ENCODE data around the gene ASCL3.
"Not testable (repeated sequence)": the region's sequence is repeated elsewhere in the genome, so short reads cannot be mapped to it uniquely, and the experiment has no call there.

ASCL3 gene

DNA sequence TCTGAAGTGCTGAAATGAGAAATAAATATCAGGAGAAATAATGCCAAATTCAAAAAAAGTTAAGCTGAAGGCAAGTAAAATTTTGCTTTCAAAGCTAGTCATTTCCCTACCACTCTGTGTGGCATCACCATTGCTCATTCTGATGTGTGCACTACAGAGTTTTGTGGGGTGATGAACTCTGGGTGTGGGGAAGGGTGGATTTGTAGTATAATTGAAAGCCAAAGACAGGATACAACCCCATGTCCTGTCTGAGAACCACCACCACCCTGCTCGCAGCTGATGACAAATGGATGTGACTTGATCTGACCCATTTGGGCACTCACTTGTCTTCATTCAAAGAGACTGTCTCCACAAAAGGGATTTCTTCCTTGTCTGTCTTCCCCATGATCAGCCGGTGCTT, 40.7 kb upstream of the ASCL3 start:
- Histone ChIP-seq H3K4me3 (ENCODE audit: low read depth in 1 of 2, low read length in 1 of 2) (no peak overlapping the region), H3K27ac (no peak overlapping the region), H3K9me3 (no peaks in the 10 kb centered on the region), H3K36me3 (no peaks in the 10 kb centered on the region), H3K4me1 (ENCODE audit: control insufficient read depth in 1 of 2, insufficient read depth in 1 of 2, low read depth in 1 of 2, low read length in 1 of 2) (no peaks in the 10 kb centered on the region), H3K27me3 (no peaks in the 10 kb centered on the region)
- TF ChIP-seq, protein P1, sequence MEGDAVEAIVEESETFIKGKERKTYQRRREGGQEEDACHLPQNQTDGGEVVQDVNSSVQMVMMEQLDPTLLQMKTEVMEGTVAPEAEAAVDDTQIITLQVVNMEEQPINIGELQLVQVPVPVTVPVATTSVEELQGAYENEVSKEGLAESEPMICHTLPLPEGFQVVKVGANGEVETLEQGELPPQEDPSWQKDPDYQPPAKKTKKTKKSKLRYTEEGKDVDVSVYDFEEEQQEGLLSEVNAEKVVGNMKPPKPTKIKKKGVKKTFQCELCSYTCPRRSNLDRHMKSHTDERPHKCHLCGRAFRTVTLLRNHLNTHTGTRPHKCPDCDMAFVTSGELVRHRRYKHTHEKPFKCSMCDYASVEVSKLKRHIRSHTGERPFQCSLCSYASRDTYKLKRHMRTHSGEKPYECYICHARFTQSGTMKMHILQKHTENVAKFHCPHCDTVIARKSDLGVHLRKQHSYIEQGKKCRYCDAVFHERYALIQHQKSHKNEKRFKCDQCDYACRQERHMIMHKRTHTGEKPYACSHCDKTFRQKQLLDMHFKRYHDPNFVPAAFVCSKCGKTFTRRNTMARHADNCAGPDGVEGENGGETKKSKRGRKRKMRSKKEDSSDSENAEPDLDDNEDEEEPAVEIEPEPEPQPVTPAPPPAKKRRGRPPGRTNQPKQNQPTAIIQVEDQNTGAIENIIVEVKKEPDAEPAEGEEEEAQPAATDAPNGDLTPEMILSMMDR (IDR thresholded peaks at IDR 0.05), result no peak

DNA sequence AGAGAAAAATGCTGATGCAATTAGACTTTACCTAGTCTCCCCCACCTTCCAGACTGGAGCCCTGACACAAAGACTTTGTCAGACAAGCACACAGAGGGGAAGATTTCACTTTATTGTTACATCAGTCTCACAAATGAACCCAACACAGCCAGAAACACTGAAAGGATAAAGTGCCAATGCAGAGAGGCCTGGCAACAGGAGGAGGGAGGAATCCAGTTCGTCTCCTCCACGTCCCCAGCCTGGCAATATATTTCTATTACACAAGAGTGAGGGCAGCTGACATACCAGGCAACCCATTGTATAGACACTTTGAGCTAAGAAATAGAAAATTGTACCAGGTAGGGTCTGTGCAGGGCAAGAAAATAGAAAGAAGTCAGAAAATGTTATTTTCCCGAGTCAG, 37.7 kb upstream of the ASCL3 start:
- Histone ChIP-seq H3K27me3 (no peaks in the 10 kb centered on the region), H3K4me3 (ENCODE audit: low read depth in 1 of 2, low read length in 1 of 2) (no peak overlapping the region), H3K27ac (no peak overlapping the region), H3K9me3 (no peaks in the 10 kb centered on the region), H3K4me1 (ENCODE audit: control insufficient read depth in 1 of 2, insufficient read depth in 1 of 2, low read depth in 1 of 2, low read length in 1 of 2) (no peaks in the 10 kb centered on the region), H3K36me3 (no peaks in the 10 kb centered on the region)
- TF ChIP-seq, protein P1 (IDR thresholded peaks at IDR 0.05), result no peak

DNA sequence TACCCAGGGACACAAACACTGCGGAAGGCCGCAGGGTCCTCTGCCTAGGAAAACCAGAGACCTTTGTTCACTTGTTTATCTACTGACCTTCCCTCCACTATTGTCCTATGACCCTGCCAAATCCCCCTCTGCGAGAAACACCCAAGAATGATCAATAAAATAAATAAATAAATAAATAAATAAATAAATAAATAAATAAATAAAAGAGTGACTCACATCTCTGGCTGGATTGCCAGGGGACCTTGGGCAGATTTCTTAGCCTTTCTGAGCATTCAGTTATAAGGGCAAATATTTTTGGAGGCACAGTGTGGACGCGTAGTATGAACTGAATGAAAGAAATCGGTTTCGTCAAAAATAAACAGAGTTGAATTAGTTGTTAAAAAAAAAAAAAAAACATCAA, 36.5 kb upstream of the ASCL3 start:
- not testable (repeated sequence) for H3K4me1 ChIP-seq (ENCODE audit: control insufficient read depth in 1 of 2, insufficient read depth in 1 of 2, low read depth in 1 of 2, low read length in 1 of 2)

DNA sequence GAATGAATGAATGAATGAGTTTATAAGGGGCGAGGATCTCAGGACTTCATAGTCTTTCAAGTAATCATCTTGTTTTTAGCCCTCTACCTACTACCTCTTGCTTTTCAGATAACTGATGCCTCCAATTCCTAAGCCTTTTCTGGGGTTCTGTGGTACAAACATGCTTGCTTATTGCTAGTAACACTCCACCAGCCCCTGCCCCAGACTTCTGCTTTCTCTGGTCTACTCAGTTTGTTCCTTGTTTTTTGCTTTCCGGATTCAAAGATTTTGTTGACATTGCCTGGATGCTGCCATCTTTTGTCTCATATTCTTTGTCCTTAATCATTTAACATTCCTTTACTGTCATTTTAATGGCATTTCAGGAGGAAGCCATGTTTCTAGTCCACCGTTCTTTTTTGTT, 30.3 kb upstream of the ASCL3 start:
- TF ChIP-seq, protein P1 (IDR thresholded peaks at IDR 0.05), result no peak
- H3K27me3 ChIP-seq, result no peaks in the 10 kb centered on the region
- no peak overlapping the region for H3K27ac ChIP-seq
- no peaks in the 10 kb centered on the region for H3K4me1 ChIP-seq (ENCODE audit: control insufficient read depth in 1 of 2, insufficient read depth in 1 of 2, low read depth in 1 of 2, low read length in 1 of 2)
- no peak overlapping the region for H3K4me3 ChIP-seq (ENCODE audit: low read depth in 1 of 2, low read length in 1 of 2)
- no peaks in the 10 kb centered on the region for H3K9me3 ChIP-seq
- no peaks in the 10 kb centered on the region for H3K36me3 ChIP-seq

More for the DNA sequence above, 36.5 kb upstream of the ASCL3 start:
- not testable (repeated sequence) for H3K36me3 ChIP-seq; H3K4me3 ChIP-seq (ENCODE audit: low read depth in 1 of 2, low read length in 1 of 2); H3K9me3 ChIP-seq; H3K27me3 ChIP-seq; H3K27ac ChIP-seq

DNA sequence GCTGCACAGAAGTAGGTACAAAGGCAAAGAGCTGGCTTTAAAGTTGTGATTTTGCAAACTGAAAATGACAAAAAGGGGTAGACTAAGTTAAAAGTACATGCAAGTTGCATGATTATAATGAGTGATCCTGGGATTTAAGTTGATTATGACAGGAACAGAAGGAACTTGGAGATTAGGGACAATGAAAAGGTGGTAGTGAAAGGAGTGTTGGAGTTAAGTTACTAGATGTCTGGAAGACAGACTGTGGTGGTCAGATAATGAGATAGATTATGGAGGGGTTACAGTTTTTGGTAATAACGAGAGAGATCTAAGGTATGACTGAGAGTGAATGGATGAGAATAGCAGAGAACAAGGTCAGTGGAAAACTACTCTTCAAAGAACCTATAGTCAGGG, 29.1 kb upstream of the ASCL3 start:
- TF ChIP-seq, protein P1 (IDR thresholded peaks at IDR 0.05), result no peak
- Histone ChIP-seq H3K27ac (no peak overlapping the region), H3K4me1 (ENCODE audit: control insufficient read depth in 1 of 2, insufficient read depth in 1 of 2, low read depth in 1 of 2, low read length in 1 of 2) (no peaks in the 10 kb centered on the region), H3K4me3 (ENCODE audit: low read depth in 1 of 2, low read length in 1 of 2) (no peak overlapping the region), H3K36me3 (no peaks in the 10 kb centered on the region), H3K27me3 (no peaks in the 10 kb centered on the region), H3K9me3 (no peaks in the 10 kb centered on the region)

DNA sequence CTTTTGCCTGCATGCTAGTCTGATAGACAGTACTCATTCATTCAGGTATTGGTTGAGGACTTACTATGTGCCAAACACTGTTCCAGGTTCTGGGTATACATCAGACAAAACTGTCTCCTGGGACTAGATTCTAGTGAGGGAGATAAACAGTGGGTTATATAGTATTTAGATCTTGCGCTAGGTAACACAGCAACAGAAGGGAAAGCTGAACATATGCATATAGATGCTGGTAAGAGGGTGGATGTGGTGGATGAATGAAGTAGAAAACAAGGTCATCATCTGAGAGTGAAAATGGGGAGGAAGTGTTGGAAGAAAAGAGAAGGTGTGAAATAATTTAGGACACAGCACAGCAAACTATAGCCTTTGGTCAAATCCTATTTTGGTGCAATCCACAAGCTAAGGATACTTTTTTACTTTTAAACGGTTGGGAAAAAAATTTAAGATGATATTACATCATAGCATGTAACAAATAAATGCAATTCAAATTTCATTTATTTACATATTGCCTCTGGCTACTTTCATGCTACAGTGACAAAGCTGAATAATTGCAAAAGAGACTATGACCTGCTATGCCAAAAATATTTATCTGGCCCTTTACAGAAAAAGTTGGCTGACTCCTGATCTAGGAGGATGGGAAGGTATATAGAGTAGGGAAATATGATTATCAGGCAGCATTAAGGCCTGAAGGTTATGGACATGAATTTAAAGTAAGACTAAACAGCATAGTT, 28.5 kb upstream of the ASCL3 start:
- TF ChIP-seq, protein P1 (IDR thresholded peaks at IDR 0.05), result no peak

More for the DNA sequence above, 28.5 kb upstream of the ASCL3 start:
- H3K27ac ChIP-seq, result no peak overlapping the region
- H3K36me3 ChIP-seq, result no peaks in the 10 kb centered on the region
- H3K9me3 ChIP-seq, result no peaks in the 10 kb centered on the region
- H3K4me3 ChIP-seq (ENCODE audit: low read depth in 1 of 2, low read length in 1 of 2), result no peak overlapping the region
- no peaks in the 10 kb centered on the region for H3K4me1 ChIP-seq (ENCODE audit: control insufficient read depth in 1 of 2, insufficient read depth in 1 of 2, low read depth in 1 of 2, low read length in 1 of 2)
- no peaks in the 10 kb centered on the region for H3K27me3 ChIP-seq
